GDM1 (cell line): Measurements from ENCODE around the gene SMARCB1.

Experiments
- DNase-seq: peaks from one replicate; lab custom pipeline; 2025; lab: John Stamatoyannopoulos, UW

SMARCB1 gene

GRCh38 chr22:23803001-23803819 lies 16.4 kb downstream of the SMARCB1 start:
- no peak for DNase-seq

GRCh38 chr22:23804781-23805291 lies 18.1 kb downstream of the SMARCB1 start:
- DNase-seq: no peak

GRCh38 chr22:23806837-23807236 lies 20.1 kb downstream of the SMARCB1 start:
- no peak for DNase-seq

GRCh38 chr22:23812378-23812777 lies 25.6 kb downstream of the SMARCB1 start:
- no peak for DNase-seq

- no peak for DNase-seq
Measured at GRCh38 chr22:23815541-23816155, 28.9 kb downstream of the SMARCB1 start.

- DNase-seq: no peak
Measured at GRCh38 chr22:23816156-23816976, 29.6 kb downstream of the SMARCB1 start.

- no peak for DNase-seq
Measured at GRCh38 chr22:23817146-23817545, 30.4 kb downstream of the SMARCB1 start.

- no peak for DNase-seq
Measured at GRCh38 chr22:23818541-23818940, 31.8 kb downstream of the SMARCB1 start.

- no peak for DNase-seq
Measured at GRCh38 chr22:23820748-23821211, 34.0 kb downstream of the SMARCB1 start.

- no peak for DNase-seq
Measured at GRCh38 chr22:23822101-23822671, 35.4 kb downstream of the SMARCB1 start.

- no peak for DNase-seq
Measured at GRCh38 chr22:23823331-23823791, 36.6 kb downstream of the SMARCB1 start.

GRCh38 chr22:23824476-23825245 lies 37.9 kb downstream of the SMARCB1 start:
- DNase-seq: no peak

GRCh38 chr22:23825246-23825905 lies 38.6 kb downstream of the SMARCB1 start:
- DNase-seq: no peak

GRCh38 chr22:23826510-23827350 lies 40.0 kb downstream of the SMARCB1 start:
- DNase-seq: no peak

GRCh38 chr22:23827351-23827995 lies 40.7 kb downstream of the SMARCB1 start:
- DNase-seq: no peak

- no peak for DNase-seq
Measured at GRCh38 chr22:23828800-23829680, 42.3 kb downstream of the SMARCB1 start.

GRCh38 chr22:23829845-23830372 lies 43.1 kb downstream of the SMARCB1 start:
- DNase-seq: no peak

- DNase-seq: no peak
Measured at GRCh38 chr22:23831261-23831660, 44.5 kb downstream of the SMARCB1 start.
